MM.1S (cell line): Measurements from ENCODE around the gene IGSF9B.

ENCODE experiments used
- DNase-seq: peaks from one replicate; pipeline ENCODE4 v3.0.0-alpha.2; 2015
- H2AFZ ChIP-seq: fragments of 300-600 bp; sonication (generic); 2 replicates; pipeline ENCODE4 v1.6.0; 2016; ENCODE audit warnings: antibody characterized with exemption, low read length
- H3F3A ChIP-seq: fragments of 300-600 bp; sonication (generic); 2 replicates; pipeline ENCODE4 v1.6.1; 2016; ENCODE audit warnings: mild to moderate bottlenecking, antibody characterized with exemption, low read length, moderate library complexity, mixed read lengths; ENCODE audit not compliant: insufficient read depth
- H3K27ac ChIP-seq: fragments of 300-600 bp; sonication (generic); 2 replicates; pipeline ENCODE4 v1.5.1; 2016; ENCODE audit warnings: mild to moderate bottlenecking, low read length
- H3K27me3 ChIP-seq: fragments of 300-600 bp; sonication (generic); replicated peaks from 2 replicates; pipeline ENCODE4 v1.6.0; 2016; ENCODE audit warnings: low read length; ENCODE audit not compliant: insufficient read depth
- H3K36me3 ChIP-seq: fragments of 300-600 bp; sonication (generic); replicated peaks from 2 replicates; pipeline ENCODE4 v1.6.1; 2016; ENCODE audit warnings: mild to moderate bottlenecking, low read length, mixed read lengths; ENCODE audit not compliant: insufficient read depth
- H3K4me1 ChIP-seq: fragments of 300-600 bp; sonication (generic); 2 replicates; pipeline ENCODE4 v1.6.1; 2016; ENCODE audit warnings: low read length, mixed read lengths
- H3K4me2 ChIP-seq: fragments of 300-600 bp; sonication (generic); 2 replicates; pipeline ENCODE4 v1.6.0; 2016; ENCODE audit warnings: low read depth, low read length
- H3K4me3 ChIP-seq: fragments of 300-600 bp; sonication (generic); 2 replicates; pipeline ENCODE4 v1.5.1; 2016; ENCODE audit warnings: low read length, mixed read lengths
- H3K79me2 ChIP-seq: fragments of 300-600 bp; sonication (generic); 2 replicates; pipeline ENCODE4 v1.6.1; 2016; ENCODE audit warnings: mixed run types, low read length, mixed read lengths
- H3K9ac ChIP-seq: fragments of 300-600 bp; sonication (generic); 2 replicates; pipeline ENCODE4 v1.6.1; 2016; ENCODE audit warnings: low read length, mixed read lengths
- H3K9me2 ChIP-seq: fragments of 300-600 bp; sonication (generic); replicated peaks from 2 replicates; pipeline ENCODE4 v1.6.1; 2016; ENCODE audit warnings: mild to moderate bottlenecking, low read length, mixed read lengths; ENCODE audit not compliant: insufficient read depth
- H3K9me3 ChIP-seq: fragments of 300-600 bp; sonication (generic); replicated peaks from 2 replicates; pipeline ENCODE4 v1.6.1; 2016; ENCODE audit warnings: mild to moderate bottlenecking, low read length, mixed read lengths; ENCODE audit not compliant: insufficient read depth
- H4K20me1 ChIP-seq: fragments of 300-600 bp; sonication (generic); 2 replicates; pipeline ENCODE4 v1.6.1; 2016; ENCODE audit warnings: mild to moderate bottlenecking, low read length, moderate library complexity, mixed read lengths; ENCODE audit not compliant: insufficient read depth
- EZH2 ChIP-seq: fragments of 300-600 bp; sonication (generic); optimal IDR thresholded peaks from 2 replicates; pipeline ENCODE3; 2017; ENCODE audit warnings: low read depth, mild to moderate bottlenecking, antibody characterized with exemption, low read length, mixed read lengths
- EZH2phosphoT487 ChIP-seq: fragments of 300-600 bp; sonication (generic); IDR thresholded peaks from 2 replicates; pipeline ENCODE4 v1.6.1; 2018; ENCODE audit warnings: antibody characterized with exemption, low read length
- TF ChIP-seq, protein P1 (sequence below): fragments of 300-600 bp; sonication (generic); IDR thresholded peaks from 2 replicates; pipeline ENCODE4 v1.5.1; 2016; ENCODE audit warnings: antibody characterized with exemption, low read length, mixed read lengths

Gene IGSF9B

GRCh38 chr11:133984828-133985227 lies 28.1 kb upstream of the IGSF9B start:
- Histone ChIP-seq H3K27ac (no peak overlapping the region), H3K4me1 (no peaks in the 10 kb centered on the region)

DNA sequence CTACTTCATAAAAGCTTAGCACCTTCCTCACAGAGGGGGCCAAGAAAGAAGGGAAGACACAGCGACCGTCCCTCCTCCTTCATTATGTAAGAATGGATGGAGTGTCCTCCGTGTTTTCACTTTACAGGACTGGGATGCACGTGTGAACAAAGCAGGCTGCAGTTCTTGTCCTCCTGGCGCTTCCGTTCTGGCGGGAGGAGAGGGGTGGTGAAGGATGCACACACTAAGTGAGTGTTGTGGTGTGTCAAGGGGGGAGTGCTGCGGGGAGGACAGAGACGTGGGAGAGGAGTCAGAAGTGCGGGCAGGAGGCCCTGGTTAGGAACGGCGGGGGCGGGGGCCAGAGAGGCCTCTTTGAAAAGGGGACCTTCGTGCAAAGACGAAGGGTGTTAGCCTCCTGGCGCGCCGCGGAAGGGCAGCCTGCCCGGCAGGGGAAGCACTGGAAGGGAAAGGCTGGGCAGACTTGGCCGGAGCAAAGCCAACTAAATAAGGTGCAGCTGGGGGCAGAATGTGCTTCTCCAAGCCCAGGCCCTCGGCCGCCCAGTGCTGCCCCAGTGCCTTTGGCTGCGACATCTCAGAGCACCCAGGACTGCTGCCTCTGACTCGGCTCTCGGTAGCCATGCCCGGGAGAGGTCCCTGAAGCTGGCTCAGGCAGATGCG lies 27.0 kb upstream of the IGSF9B start:
- Histone ChIP-seq H3K9me3 (no peaks in the 10 kb centered on the region), H3K27me3 (0 out of 2 replicates have a peak, but pooled peaks cover 7% of the 10 kb centered on the region), H3K9me2 (no peaks in the 10 kb centered on the region), H2AFZ (no peak overlapping the region), H3K79me2 (no peaks in the 10 kb centered on the region), H3K4me1 (no peaks in the 10 kb centered on the region), H3F3A (no peaks in the 10 kb centered on the region), H3K4me3 (no peak overlapping the region), H3K4me2 (no peak overlapping the region), H3K36me3 (no peaks in the 10 kb centered on the region), H3K9ac (no peak overlapping the region), H3K27ac (no peak overlapping the region), H4K20me1 (no peaks in the 10 kb centered on the region)
- DNase-seq = no peak
- TF ChIP-seq, protein P1, sequence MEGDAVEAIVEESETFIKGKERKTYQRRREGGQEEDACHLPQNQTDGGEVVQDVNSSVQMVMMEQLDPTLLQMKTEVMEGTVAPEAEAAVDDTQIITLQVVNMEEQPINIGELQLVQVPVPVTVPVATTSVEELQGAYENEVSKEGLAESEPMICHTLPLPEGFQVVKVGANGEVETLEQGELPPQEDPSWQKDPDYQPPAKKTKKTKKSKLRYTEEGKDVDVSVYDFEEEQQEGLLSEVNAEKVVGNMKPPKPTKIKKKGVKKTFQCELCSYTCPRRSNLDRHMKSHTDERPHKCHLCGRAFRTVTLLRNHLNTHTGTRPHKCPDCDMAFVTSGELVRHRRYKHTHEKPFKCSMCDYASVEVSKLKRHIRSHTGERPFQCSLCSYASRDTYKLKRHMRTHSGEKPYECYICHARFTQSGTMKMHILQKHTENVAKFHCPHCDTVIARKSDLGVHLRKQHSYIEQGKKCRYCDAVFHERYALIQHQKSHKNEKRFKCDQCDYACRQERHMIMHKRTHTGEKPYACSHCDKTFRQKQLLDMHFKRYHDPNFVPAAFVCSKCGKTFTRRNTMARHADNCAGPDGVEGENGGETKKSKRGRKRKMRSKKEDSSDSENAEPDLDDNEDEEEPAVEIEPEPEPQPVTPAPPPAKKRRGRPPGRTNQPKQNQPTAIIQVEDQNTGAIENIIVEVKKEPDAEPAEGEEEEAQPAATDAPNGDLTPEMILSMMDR = no peak
- TF ChIP-seq EZH2phosphoT487 (no peak), EZH2 (no peak)

More at GRCh38 chr11:133984828-133985227, 28.1 kb upstream of the IGSF9B start:
- Histone ChIP-seq H3K4me2 (no peak overlapping the region), H3K27me3 (0 out of 2 replicates have a peak, but pooled peaks cover 7% of the 10 kb centered on the region), H3F3A (no peaks in the 10 kb centered on the region), H3K36me3 (no peaks in the 10 kb centered on the region), H3K9me2 (no peaks in the 10 kb centered on the region), H3K79me2 (no peaks in the 10 kb centered on the region), H3K9me3 (no peaks in the 10 kb centered on the region), H2AFZ (no peak overlapping the region), H4K20me1 (no peaks in the 10 kb centered on the region), H3K4me3 (no peak overlapping the region), H3K9ac (no peak overlapping the region)
- TF ChIP-seq EZH2phosphoT487 = no peak
- TF ChIP-seq, protein P1 = no peak
- no peak for TF ChIP-seq EZH2
- DNase-seq = no peak

- Histone ChIP-seq H3K36me3 (no peaks in the 10 kb centered on the region), H3K9me3 (no peaks in the 10 kb centered on the region), H4K20me1 (no peaks in the 10 kb centered on the region), H3K9ac (no peak overlapping the region), H3K4me1 (no peaks in the 10 kb centered on the region), H3K4me2 (no peak overlapping the region), H3K27ac (no peak overlapping the region), H3F3A (no peaks in the 10 kb centered on the region), H3K27me3 (0 out of 2 replicates have a peak, but pooled peaks cover 7% of the 10 kb centered on the region), H3K79me2 (no peaks in the 10 kb centered on the region), H3K9me2 (no peaks in the 10 kb centered on the region), H2AFZ (no peak overlapping the region), H3K4me3 (no peak overlapping the region)
- no peak for DNase-seq
- TF ChIP-seq, protein P1 = no peak
- TF ChIP-seq EZH2phosphoT487 (no peak), EZH2 (no peak)
Observed at GRCh38 chr11:133982876-133983275, 26.1 kb upstream of the IGSF9B start.
